ENCODE data around the gene GNB1L.
"Not testable (repeated sequence)": the region's sequence is repeated elsewhere in the genome, so short reads cannot be mapped to it uniquely, and the experiment has no call there.

GNB1L gene

DNA sequence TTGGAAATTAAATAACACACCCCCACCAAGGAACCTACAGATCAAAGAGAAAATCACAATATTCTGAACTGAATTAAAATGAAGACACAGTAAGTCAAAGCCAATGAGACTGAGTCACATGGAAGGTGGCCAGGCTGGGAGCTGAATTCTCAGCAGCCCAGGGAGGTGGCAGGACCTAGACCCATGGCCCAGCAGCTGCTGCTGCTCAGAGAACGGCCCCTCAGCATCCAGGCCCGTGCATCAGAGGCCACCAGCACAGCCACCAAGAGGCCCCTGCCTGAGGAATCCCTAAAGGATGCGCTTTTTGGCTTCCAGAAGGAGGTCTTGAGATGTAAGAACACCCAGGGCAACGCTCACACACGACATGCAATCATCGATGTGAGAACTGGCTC, 59.1 kb downstream of the GNB1L start:
- DNase-seq (ENCODE audit: low spot score): peak; percentile 77

DNA sequence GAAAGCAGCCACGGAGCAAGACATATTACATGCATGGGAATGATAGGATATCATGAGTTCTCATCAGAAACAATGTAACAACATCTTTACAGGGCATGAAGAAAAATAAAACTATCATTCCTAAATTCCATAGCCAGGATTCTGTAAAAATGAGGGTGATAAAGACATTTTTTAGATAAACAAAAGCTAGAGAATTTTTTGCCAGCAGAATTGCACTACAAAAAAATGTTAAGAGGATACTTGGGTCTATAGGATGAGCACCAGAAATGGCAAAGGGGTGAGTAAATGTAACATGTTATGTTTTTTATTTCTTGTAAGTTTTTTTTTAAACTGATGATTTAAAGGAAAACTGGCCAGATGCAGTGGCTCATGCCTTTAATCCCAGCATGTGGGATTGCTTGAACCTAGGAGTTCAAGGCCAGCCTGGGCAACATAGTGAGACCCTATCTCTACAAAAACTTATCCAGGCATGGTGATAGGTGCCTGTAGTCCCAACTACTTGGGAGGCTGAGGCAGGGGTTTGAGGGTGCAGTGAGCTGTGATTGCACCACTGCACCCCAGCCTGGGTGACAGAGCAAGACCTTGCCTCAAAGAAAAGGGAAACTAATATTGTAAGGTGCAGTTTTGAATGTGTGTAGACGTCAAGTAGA, 60.9 kb downstream of the GNB1L start:
- DNase-seq (ENCODE audit: low spot score): no peak

DNA sequence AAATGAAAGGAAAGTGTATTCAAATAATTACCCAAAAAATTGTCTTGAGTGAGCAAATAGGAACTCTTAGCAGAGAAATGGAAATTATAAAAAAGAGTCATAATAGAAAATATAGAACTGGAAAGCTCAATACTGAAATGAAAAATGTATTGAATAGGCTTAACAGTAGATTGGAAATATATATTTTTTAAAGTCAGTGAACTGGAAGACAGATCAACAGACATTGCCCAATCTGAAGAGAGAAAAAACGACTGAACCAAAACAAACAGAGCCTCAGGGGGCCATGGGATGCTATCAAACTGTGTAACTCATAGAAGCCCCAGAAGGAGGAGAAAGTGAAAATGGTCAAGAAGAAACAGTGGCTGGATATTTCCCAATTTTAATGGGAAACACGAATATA, 61.5 kb downstream of the GNB1L start:
- DNase-seq (ENCODE audit: low spot score): no peak

DNA sequence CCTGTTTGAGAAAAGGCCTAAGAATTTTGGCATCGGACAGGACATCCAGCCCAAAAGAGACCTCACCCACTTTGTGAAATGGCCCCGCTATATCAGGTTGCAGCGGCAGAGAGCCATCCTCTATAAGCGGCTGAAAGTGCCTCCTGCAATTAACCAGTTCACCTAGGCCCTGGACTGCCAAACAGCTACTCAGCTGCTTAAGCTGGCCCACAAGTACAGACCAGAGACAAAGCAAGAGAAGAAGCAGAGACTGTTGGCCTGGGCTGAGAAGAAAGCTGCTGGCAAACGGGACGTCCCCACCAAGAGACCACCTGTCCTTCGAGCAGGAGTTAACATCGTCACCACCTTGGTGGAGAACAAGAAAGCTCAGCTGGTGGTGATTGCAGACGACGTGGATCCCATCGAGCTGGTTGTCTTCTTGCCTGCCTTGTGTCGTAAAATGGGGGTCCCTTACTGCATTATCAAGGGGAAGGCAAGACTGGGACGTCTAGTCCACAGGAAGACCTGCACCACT, 62.2 kb downstream of the GNB1L start:
- not testable (repeated sequence) for DNase-seq (ENCODE audit: low spot score)

DNA sequence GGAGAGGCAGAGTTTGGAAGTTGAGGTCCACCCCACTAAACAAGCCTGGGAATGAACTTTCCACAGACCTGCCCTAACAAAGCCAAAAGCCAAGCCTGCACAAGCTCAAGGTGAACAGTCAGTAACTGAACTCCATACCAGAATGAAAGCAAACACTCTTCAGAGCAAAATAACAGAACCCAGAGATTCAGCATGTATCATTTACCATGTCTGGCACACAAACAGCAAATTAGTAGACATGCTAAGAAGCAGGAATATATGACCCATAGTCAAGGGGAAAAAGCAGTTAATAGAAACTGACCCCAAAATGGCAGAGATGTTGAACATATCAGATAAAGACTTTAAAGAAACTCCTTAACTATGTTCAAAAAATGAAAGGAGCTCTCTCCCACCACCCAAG, 62.8 kb downstream of the GNB1L start:
- DNase-seq (ENCODE audit: low spot score): no peak

DNA sequence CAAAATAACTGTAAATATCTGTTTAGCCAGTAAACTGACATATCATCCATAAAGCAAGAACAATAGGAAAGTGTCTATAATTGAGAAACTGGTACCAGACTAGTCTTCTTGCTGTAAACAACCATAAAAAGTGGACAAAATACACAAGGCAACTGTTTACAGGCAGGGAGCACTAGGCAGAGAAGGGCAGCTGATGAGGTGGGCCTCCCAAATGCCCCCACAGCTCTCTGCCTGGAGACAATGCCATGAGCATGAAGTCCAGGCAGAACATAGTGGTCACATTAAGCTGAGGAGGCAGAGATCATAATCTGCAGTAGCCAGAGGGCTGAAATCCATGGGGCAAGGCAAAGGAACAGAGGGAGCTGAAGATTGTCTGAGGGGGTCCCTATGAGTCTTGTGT, 63.4 kb downstream of the GNB1L start:
- no peak for DNase-seq (ENCODE audit: low spot score)

DNA sequence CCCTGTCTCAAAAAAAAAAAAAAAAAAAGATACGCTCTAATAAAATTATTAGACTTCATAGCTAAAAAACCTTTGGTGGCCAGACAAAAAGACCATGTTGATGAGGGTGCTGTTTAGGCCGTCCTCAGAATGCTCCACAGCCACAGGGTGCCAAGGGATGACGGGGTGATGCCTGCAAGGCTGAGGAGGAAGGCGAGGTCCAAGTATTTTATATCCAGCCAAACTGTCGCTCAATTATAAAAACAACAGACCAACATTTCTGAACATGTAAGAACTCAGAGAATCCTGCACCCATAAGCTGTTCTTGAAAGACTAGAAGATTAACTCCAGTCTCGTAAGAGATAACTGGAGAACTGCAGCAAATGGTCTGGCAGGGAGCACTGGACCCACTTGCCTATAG, 64.8 kb downstream of the GNB1L start:
- no peak for DNase-seq (ENCODE audit: low spot score)

DNA sequence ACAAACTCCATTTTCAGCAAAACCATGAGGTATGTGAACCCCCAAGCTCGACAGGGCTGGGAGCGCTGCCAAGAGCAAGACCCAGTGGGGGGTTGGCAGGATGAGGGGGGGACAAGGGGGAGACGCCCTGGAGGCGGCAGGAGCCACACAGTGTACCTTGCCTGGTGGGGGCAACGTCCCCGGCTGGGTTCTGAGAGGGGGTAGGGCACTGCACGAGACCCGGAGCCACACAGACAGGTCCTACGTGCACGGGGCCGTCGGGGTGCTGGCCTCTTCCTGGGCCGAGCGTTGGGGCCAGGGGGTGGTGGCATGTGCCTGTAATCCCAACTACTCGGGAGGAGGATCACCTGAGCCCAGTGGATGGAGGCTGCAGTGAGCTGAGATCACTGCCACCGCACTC, 65.3 kb downstream of the GNB1L start:
- DNase-seq (ENCODE audit: low spot score): no peak

DNA sequence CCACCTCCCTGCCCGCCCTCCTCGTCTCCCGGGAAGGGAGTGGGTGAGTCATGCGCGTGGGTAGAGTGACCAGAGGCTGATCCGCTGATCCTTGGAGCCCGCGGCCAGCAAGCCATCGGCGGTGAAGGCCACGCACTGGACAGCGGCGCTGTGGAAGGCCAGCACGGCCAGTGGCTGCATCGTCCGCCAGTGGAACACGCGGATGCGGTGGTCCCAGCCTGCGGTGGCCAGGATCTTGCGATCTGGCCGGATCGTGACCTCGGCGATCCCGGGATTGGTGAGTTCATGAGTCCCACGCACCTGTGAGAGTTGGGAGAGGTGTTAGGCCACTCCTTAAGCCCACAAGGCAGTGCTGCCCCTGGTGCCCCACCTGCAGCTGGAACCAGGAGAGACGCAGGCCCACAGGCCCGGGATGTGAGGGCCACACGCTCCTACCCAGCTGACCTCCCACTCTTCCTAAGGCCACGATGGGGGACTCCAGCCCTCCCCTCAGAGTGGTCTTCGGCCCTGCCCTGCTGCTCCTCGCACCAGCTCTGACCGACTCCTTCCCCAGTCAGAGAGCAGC, 65.9 kb downstream of the GNB1L start:
- no peak for DNase-seq (ENCODE audit: low spot score)

DNA sequence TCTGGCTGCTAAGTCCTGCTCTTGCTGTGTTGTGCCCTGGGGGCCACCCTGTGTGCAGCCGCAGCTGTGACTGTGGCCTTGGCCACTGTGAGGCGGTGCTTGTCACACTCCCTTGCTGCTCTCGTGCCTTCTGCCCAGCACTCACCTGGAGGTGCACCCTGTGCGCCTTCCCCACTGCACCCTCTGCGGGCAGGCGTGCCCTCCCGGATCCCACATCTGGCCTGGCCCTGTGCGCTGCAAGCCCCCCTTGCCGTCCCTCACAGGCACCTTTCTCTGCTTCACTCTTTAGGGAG, 66.9 kb downstream of the GNB1L start:
- DNase-seq (ENCODE audit: low spot score): no peak

DNA sequence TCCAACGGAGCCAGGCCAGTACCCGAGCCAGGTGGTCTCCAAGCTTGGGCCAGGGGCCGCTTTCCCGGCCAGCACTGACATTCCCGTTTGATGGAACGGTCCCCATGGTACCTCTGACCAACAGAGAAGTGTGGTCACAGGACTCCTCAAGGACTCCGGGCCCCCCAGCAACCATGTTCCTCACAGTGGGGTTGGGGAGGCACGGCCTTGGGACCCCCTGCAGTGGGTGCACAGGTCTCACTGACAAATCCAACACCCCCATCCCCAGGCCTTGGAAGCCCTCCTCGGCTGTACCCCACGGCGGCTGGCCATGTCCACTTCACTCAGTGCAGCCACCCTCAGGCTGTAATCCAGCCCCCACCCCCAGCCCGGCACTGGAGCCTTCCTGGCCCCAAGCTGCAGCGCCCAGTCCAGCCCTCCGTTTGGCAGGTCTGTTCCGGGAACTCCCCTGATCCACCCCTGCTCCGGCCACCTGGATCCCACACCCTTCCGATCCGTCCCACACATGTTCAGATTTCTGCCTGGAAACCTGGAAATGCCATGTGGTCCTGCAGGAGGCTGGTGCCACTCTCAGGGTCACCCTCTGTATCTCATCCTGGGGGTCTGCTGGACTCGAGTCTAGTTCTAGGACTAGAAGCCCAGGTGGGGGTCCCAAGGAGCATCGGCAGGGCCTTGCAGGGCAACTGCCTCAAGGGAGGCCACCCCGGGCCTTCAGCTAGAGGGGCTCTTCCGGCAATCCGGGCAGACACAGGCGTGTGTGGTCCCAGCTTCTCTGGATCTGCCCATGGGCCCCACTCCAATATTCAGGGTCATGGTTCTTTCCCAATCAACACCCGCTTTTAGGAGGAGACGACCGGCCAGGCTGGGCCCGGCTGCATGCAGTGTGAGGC, 67.5 kb downstream of the GNB1L start:
- DNase-seq (ENCODE audit: low spot score): no peak

DNA sequence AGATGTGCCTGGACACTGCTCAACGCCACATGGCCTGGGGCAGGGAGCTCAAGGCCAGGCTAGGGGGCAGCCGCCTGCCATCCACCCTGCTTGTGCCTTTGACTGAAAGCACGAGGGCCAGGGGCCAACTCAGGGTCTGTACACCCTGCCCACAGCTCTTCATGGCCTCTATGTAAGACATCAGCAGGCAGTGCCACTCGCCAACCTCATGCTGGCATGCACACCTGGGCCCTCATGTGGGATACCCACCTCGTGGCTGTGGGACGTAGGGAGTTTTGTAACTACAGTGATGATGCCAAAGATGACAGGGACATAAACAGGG, 68.4 kb downstream of the GNB1L start:
- DNase-seq (ENCODE audit: low spot score): no peak

DNA sequence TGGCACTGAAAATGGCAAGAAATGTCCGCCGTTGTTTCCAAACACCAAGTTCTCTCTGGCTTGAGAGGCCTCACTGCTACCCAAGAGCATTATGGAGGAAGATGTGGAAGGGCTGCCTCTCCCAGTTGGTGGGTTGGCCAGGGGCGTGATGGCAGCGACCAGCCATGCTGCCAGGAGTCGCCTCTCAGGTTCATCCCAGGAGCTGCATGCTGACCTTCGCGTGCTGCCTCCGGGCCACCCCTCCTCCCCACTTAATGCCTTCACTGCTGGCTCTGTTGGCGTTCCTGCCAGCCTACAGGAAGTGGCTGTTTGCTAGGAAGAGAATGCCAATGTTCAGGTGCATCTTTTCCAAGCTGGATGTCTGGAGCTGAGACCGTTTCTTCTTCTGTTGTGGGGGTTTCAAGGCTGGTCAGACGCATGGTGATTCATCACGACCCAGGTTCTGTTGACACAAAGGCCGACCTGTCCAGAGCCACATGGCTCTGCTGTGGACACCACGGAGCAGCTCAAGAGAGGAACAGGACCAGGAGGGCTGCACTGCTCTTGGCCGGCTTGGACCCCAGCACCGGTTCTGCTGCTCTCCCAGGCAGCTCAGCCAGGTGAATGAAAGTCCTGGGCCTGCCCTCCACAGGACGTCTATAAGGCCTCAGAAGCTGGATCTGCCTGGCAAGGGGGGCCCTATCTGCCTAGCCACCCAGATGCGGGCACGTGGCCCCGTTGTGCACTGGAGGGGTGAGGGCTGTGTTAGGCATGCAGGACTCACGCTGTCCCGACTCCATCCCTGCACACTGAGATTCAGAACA, 69.0 kb downstream of the GNB1L start:
- DNase-seq (ENCODE audit: low spot score): no peak

DNA sequence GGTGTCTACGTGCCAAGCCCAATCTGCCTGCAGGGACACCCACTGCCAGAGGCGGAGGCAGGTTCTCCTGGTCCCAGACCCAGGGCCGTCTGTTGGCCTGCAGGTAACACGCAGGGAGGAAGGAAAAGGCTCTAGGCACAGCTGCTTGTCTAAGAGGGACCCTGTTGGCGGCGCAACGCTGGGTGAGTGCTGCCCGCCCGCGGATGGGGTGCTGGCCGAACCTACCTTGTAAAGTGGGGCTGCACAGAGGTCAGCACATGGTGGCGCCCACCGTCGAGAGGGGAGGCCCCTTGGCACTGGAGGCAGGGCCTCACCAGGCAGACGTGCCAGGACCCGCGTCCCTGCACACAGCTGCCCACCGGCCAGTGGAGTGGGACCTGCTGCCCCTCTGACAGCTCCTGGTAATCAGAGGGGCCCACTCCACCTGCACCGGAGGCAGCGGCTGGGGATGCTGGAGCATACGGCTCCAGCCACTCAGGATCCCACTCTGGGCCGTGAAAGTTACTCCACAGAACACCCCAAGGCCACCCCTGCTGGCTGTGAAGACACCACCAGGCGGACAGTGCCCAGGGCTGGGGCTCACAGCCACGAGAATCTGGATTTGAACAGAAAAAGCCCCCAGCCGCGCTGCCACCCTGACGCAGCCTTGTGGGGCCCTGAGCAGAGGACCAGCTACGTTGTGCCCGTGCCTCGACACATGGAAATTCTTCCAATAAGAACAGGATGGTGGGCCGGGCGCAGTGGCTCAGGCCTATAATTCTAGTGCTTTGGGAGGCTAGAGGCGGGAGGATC, 70.1 kb downstream of the GNB1L start:
- no peak for DNase-seq (ENCODE audit: low spot score)

DNA sequence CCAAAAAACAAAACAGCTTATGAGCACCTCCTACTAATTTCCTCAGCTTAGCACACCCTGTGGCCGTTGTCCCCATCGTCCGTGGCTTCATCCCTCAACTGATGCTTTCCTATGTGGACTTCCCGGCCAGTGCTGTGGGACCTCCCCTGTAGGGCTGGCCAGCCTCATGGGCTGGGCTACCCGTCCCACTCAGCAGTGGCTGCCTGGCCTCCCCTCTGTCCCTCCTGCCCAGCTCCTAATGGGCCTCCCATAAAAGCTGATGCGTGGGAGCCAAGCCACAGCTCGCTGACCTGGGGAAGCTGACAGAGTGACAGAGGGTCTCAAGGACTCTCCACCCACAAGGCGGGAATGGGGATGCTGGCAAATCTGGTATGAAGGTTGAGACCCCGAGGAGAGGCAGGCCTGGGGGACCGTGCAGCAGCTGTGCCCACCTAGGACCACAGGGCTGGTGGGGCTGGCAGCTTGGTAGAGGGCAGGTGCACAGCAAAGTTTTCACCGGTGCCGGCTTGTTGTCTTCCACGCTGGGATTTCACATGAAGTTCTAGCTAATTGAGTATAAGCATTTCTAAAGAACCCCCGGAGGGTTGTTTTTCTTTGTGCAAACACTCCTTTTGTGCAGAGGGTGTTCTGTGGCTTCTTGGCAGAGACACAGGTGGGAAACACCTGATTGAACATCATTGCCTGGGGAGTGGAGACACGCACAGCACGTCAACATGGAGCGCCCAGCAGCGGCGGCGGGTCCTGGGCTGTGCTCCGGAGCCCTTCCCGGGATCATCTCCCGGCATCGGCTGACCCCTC, 70.9 kb downstream of the GNB1L start:
- no peak for DNase-seq (ENCODE audit: low spot score)

DNA sequence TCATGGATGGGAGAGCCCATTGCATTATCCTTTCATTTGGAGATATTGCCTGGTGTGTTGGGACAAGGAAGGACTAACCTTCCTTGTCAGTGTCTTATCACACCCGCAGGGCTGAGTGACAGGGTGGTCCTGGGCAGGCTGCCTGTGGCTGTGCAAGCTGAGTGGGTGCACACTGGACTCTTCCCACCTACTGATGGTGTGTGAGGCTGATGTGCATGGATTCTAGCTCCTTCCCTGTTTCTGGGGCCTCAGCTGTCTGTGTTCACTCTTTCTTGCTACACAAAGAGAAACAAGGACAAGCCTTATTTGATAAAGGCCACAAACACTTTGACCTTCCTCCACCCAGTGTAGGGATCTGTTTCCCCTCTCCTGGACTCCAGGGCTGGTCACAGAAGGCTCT, 72.1 kb downstream of the GNB1L start:
- DNase-seq (ENCODE audit: low spot score): no peak

DNA sequence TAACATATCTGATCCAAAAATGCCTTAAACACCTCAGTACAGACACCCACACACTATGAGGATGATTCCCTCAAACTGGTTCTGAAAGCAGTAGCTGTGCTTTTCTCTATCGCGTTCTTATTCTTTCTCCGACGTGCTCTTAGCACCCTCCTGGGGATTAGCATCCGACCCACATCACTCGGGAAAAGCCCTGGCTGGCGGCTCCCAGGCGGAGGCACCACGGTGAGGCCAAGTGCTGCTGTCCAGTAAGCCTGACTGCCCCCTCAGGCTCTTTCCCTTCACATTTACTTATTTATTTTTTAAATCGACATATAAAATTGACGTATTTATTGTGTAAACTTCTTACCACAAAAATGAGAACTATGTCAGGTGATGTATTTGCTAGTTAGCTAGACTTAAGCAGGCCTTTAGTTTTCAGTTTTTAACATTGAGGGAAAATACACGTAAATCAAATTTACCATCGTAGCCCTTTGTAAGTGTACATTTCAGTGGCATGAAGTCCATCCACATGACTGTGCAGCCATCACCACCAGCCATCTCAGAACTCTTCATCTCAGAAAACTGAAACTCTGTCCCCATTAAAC, 74.9 kb downstream of the GNB1L start:
- DNase-seq (ENCODE audit: low spot score): no peak

DNA sequence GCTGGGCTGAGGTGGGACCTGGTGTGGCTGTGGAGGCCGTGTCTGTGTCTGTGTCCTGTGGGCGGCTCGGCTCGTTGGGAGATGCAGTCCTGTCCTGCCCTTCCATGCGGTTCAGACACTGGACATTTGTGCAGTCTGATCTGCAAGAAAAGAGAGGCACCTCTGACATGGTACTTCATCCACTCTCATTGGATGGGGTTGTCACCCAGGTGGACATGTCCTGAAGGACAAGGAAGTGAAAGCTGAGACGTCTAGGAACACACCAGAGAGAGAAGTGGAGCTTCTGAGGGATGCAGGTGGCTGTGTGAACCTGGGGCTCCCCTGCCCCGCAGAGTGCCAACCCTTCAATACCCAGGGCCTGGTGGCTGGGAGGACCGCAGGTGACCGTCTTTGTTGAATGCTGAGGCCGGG, 75.7 kb downstream of the GNB1L start:
- DNase-seq (ENCODE audit: low spot score): no peak

DNA sequence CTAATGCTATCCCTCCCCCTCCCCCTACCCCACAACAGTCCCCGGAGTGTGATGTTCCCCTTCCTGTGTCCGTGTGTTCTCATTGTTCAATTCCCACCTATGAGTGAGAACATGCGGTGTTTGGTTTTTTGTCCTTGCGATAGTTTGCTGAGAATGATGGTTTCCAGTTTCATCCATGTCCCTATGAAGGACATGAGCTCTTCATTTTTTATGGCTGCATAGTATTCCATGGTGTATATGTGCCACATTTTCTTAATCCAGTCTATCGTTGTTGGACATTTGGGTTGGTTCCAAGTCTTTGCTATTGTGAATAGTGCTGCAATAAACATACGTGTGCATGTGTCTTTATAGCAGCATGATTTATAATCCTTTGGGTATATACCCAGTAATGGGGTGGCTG, 77.5 kb downstream of the GNB1L start:
- not testable (repeated sequence) for DNase-seq (ENCODE audit: low spot score)

DNA sequence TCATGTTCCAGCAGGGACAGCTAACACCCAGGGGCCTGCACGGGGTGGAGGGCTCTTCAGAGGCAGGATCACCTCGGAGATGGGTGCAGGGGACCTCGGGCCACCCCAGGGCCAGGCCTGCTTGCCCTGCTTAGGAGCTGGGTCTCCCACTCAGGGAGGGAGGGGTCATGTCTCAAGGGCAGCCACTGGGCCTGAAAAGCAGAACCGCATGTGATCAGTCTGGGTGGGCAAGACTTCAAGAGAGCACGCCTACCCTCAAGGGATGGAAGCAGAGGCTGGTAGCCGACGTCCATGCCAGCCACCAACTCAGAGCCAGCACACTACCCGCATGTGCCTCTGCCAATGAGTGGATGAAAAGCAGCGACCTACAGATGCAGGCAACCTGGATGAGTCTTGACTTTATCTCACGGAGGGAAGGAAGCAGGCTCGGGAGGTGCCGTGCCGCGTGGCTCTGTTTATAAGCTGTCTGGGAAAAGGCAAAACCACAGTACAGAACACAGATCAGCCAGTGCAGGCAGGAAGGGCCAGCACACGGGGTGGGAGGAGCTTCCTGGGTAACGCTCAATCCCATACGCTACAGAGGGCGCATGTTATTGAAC, 78.1 kb downstream of the GNB1L start:
- DNase-seq (ENCODE audit: low spot score): peak; percentile 78
